SK-N-SH (cell line): Measurements from ENCODE around the gene NLRP1. TPM values are rescaled to one million over a fixed set of nuclear protein-coding genes. Genes with fewer than 3 reads are reported as not detected.
"Not testable (repeated sequence)": the region's sequence is repeated elsewhere in the genome, so short reads cannot be mapped to it uniquely, and the experiment has no call there.

ENCODE experiments used
- CTCF ChIA-PET: fragments of 300-600, 350-600 bp; formaldehyde crosslinking; extraction: SDS; loops from one replicate; lab custom pipeline; 2021; lab: Yijun Ruan, JAX
- POLR2A ChIA-PET: fragments of 350-600 bp; sonication (Branson Sonifier 250); formaldehyde crosslinking; extraction: SDS; loops from one replicate; lab custom pipeline; 2020; ENCODE audit warnings: antibody characterized with exemption, inconsistent platforms; lab: Yijun Ruan, JAX
- DNase-seq: peaks from one replicate; pipeline ENCODE4 v3.0.0; 2012
- H2AFZ ChIP-seq: fragments of 200-600 bp; sonication (generic); 2 replicates; pipeline ENCODE4 v1.8.1; 2016; ENCODE audit warnings: antibody characterized with exemption, mild to moderate bottlenecking, low read depth
- H3F3A ChIP-seq: fragments of 200-600 bp; sonication (generic); replicated peaks from 2 replicates; pipeline ENCODE3; 2016; ENCODE audit warnings: antibody characterized with exemption, mild to moderate bottlenecking; ENCODE audit not compliant: insufficient read depth
- H3K27ac ChIP-seq, 2 experiments: fragments of 200-500 bp in 1 of 2; fragments of 200-600 bp in 1 of 2; sonication (Bioruptor generic) in 1 of 2; sonication (generic), shearing (Covaris generic) in 1 of 2; 2 replicates each; pipeline versions ENCODE4 v1.5.1 to v1.6.1; 2014 to 2016; ENCODE audit warnings: low read depth in 2 of 2, inconsistent platforms in 1 of 2, low read length in 1 of 2, mild to moderate bottlenecking in 1 of 2, mixed read lengths in 1 of 2
- H3K27me3 ChIP-seq: fragments of 200-600 bp; sonication (generic), shearing (Covaris generic); 2 replicates; pipeline ENCODE4 v1.6.1; 2016; ENCODE audit warnings: mixed run types; ENCODE audit not compliant: insufficient read depth
- H3K36me3 ChIP-seq, 2 experiments: fragments of 200-500 bp in 1 of 2; fragments of 200-600 bp in 1 of 2; sonication (Bioruptor generic) in 1 of 2; sonication (generic) in 1 of 2; replicated peaks in 1 of 2; 2 replicates each; pipeline versions ENCODE3 to v1.5.1; 2014 to 2016; ENCODE audit warnings: low read length in 1 of 2, mild to moderate bottlenecking in 1 of 2; ENCODE audit not compliant: insufficient read depth in 2 of 2, control insufficient read depth in 1 of 2
- H3K4me1 ChIP-seq, 2 experiments: fragments of 200-500 bp in 1 of 2; fragments of 200-600 bp in 1 of 2; sonication (Bioruptor generic) in 1 of 2; sonication (generic), shearing (Covaris generic) in 1 of 2; 2 replicates each; pipeline versions ENCODE4 v1.5.1 to v1.6.1; 2014 to 2016; ENCODE audit warnings: low read depth in 1 of 2, low read length in 1 of 2, mixed run types in 1 of 2; ENCODE audit not compliant: insufficient read depth in 2 of 2, control insufficient read depth in 1 of 2
- H3K4me2 ChIP-seq: fragments of 200-600 bp; sonication (generic), shearing (Covaris generic); 2 replicates; pipeline ENCODE4 v1.6.1; 2017; ENCODE audit warnings: mixed run types
- H3K4me3 ChIP-seq, 2 experiments: fragments of 200-500 bp in 1 of 2; fragments of 200-600 bp in 1 of 2; sonication (Bioruptor generic) in 1 of 2; sonication (generic), shearing (Covaris generic) in 1 of 2; 2 replicates each; pipeline versions ENCODE4 v1.5.1 to v1.8.1; 2014 to 2016; ENCODE audit warnings: low read depth in 2 of 2, inconsistent platforms in 1 of 2, low read length in 1 of 2, mild to moderate bottlenecking in 1 of 2, mixed read lengths in 1 of 2, moderate library complexity in 1 of 2
- H3K79me2 ChIP-seq: fragments of 200-600 bp; sonication (generic); 2 replicates; pipeline ENCODE4 v1.8.1; 2017; ENCODE audit warnings: mild to moderate bottlenecking; ENCODE audit not compliant: insufficient read depth
- H3K9ac ChIP-seq: fragments of 200-600 bp; sonication (generic); 2 replicates; pipeline ENCODE4 v1.6.1; 2017; ENCODE audit warnings: mixed run types
- H3K9me2 ChIP-seq: fragments of 200-600 bp; sonication (generic); 2 replicates; pipeline ENCODE4 v1.6.1; 2017; ENCODE audit warnings: mixed run types
- H3K9me3 ChIP-seq: fragments of 200-600 bp; sonication (generic); 2 replicates; pipeline ENCODE4 v1.6.1; 2017; ENCODE audit warnings: mixed run types, mild to moderate bottlenecking, moderate library complexity
- H4K20me1 ChIP-seq: fragments of 200-600 bp; sonication (generic); 2 replicates; pipeline ENCODE4 v1.6.1; 2017; ENCODE audit warnings: mild to moderate bottlenecking, mixed run types; ENCODE audit not compliant: insufficient read depth
- CHD2 ChIP-seq: fragments of 150-350 bp; IDR thresholded peaks from 2 replicates; pipeline ENCODE4 v1.6.1; 2018; ENCODE audit warnings: low read length; ENCODE audit not compliant: partially characterized antibody
- FOXJ3 ChIP-seq: sonication (generic); formaldehyde crosslinking; IDR thresholded peaks from 2 replicates; pipeline ENCODE4 v1.5.1; 2020; ENCODE audit warnings: mild to moderate bottlenecking, missing genetic modification reagents
- IRF3 ChIP-seq: fragments of 150-350 bp; IDR thresholded peaks from 2 replicates; pipeline ENCODE4 v1.6.1; 2016; ENCODE audit warnings: mild to moderate bottlenecking, low read depth, low read length
- JUND ChIP-seq: IDR thresholded peaks from 2 replicates; pipeline ENCODE4 v1.4.0; 2012
- MXI1 ChIP-seq: IDR thresholded peaks from 2 replicates; pipeline ENCODE4 v1.6.1; 2012; ENCODE audit warnings: mild to moderate bottlenecking, low read depth, low read length, improper control_type of control experiment
- PBX3 ChIP-seq: IDR thresholded peaks from 2 replicates; pipeline ENCODE4; 2012
- POLR2AphosphoS5 ChIP-seq: IDR thresholded peaks from 2 replicates; pipeline ENCODE4 v1.6.1; 2012; ENCODE audit warnings: low read depth, low read length
- RCOR1 ChIP-seq: fragments of 150-350 bp; IDR thresholded peaks from 2 replicates; pipeline ENCODE4 v1.6.1; 2017; ENCODE audit warnings: antibody characterized with exemption, low read length
- RXRA ChIP-seq: IDR thresholded peaks from 2 replicates; pipeline ENCODE4 v1.4.0; 2012; ENCODE audit warnings: low read depth, mild to moderate bottlenecking, borderline replicate concordance
- SIN3A ChIP-seq: IDR thresholded peaks from 2 replicates; pipeline ENCODE4 v1.6.1; 2012; ENCODE audit warnings: low read depth, mild to moderate bottlenecking, low read length, moderate library complexity, borderline replicate concordance
- WGBS: methylation state at CpG from one replicate; pipeline ENCODE4 v1.1.6; 2017; ENCODE audit warnings: low lambda C conversion rate; 5-methylcytosine and 5-hydroxymethylcytosine counted together
- polyA plus RNA-seq, 3 experiments: library from polyadenylated mRNA; depleted of rRNA; stranded (reverse); fragments of >200 nt; gene quantifications; 2 replicates each; pipeline ENCODE4 v1.2.3, GENCODE V29; 2012
- TF ChIP-seq, protein P1 (sequence below): IDR thresholded peaks from 2 replicates; pipeline ENCODE4 v1.4.0; 2012; ENCODE audit warnings: low read depth, borderline replicate concordance
- TF ChIP-seq, protein P2 (sequence below): IDR thresholded peaks from 2 replicates; pipeline ENCODE4 v1.4.0; 2012; ENCODE audit warnings: low read depth, borderline replicate concordance

NLRP1 gene
- polyA plus RNA-seq, 1 of the 3 experiments (the other 2 are of a cell fraction) = 51.4 TPM

GRCh38 chr17:5580367-5580766 is 3.9 kb downstream of the NLRP1 start:
- Histone ChIP-seq H3K79me2 (peaks cover 38% of the 10 kb centered on the region), H3K27me3 (no peaks in the 10 kb centered on the region), H3K36me3 (peaks cover 3 to 25% of the 10 kb centered on the region in 2 experiments), H3K9me2 (no peaks in the 10 kb centered on the region), H3K4me2 (no peak overlapping the region), H3K4me3 (no peak overlapping the region), H3K27ac (no peak overlapping the region), H3K9me3 (no peaks in the 10 kb centered on the region), H3F3A (peaks cover 24% of the 10 kb centered on the region), H3K9ac (no peak overlapping the region), H2AFZ (no peak overlapping the region), H4K20me1 (no peaks in the 10 kb centered on the region), H3K4me1 (peaks cover 0 to 10% of the 10 kb centered on the region in 2 experiments; a peak in 3 of 4 replicates)
- CTCF ChIA-PET = no interaction called here
- POLR2A ChIA-PET = no interaction called here
- TF ChIP-seq RXRA (no peak), FOXJ3 (CRISPR knock-in tag) (no peak), MXI1 (no peak), IRF3 (no peak), SIN3A (no peak), RCOR1 (no peak), JUND (no peak), PBX3 (no peak), CHD2 (no peak), POLR2AphosphoS5 (no peak)
- TF ChIP-seq, protein P1, sequence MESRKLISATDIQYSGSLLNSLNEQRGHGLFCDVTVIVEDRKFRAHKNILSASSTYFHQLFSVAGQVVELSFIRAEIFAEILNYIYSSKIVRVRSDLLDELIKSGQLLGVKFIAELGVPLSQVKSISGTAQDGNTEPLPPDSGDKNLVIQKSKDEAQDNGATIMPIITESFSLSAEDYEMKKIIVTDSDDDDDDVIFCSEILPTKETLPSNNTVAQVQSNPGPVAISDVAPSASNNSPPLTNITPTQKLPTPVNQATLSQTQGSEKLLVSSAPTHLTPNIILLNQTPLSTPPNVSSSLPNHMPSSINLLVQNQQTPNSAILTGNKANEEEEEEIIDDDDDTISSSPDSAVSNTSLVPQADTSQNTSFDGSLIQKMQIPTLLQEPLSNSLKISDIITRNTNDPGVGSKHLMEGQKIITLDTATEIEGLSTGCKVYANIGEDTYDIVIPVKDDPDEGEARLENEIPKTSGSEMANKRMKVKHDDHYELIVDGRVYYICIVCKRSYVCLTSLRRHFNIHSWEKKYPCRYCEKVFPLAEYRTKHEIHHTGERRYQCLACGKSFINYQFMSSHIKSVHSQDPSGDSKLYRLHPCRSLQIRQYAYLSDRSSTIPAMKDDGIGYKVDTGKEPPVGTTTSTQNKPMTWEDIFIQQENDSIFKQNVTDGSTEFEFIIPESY = no peak
- TF ChIP-seq, protein P2, sequence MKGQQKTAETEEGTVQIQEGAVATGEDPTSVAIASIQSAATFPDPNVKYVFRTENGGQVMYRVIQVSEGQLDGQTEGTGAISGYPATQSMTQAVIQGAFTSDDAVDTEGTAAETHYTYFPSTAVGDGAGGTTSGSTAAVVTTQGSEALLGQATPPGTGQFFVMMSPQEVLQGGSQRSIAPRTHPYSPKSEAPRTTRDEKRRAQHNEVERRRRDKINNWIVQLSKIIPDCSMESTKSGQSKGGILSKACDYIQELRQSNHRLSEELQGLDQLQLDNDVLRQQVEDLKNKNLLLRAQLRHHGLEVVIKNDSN = no peak
- DNase-seq = no peak

- H3K4me3 ChIP-seq, H3K9me2 ChIP-seq, H4K20me1 ChIP-seq, H3K9me3 ChIP-seq, H3K4me2 ChIP-seq, H3K4me1 ChIP-seq, H3K9ac ChIP-seq, H3K27me3 ChIP-seq, CTCF ChIA-PET, POLR2A ChIA-PET, DNase-seq, H3K27ac ChIP-seq, H2AFZ ChIP-seq, H3F3A ChIP-seq: not testable (repeated sequence)
- Histone ChIP-seq H3K79me2 (peaks cover 36% of the 10 kb centered on the region), H3K36me3 (peaks cover 3 to 27% of the 10 kb centered on the region in 2 experiments)
- 26% methylated on average over 3 of the region's 4 CpGs for WGBS
These were observed 5.5 kb downstream of the NLRP1 start for GRCh38 chr17:5578768-5579167.

DNA sequence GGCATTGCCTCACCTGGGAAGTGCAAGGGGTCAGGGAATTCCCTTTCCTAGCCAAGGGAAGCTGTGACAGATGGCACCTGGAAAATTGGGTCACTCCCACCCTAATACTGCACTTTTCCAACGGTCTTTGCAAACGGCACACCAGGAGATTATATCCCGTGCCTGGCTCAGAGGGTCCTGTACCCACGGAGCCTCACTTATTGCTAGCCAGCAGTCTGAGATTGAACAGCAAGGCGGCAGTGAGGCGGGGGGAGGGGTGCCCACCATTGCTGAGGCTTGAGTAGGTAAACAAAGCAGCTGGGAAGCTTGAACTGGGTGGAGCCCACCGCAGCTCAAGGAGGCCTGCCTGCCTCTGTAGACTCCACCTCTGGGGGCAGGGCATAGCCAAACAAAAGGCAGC is 11.3 kb downstream of the NLRP1 start:
- WGBS = 27% methylated on average over 7 of the region's 7 CpGs
- not testable (repeated sequence) for H3K4me3 ChIP-seq

More for the DNA sequence above, 11.3 kb downstream of the NLRP1 start:
- H3K4me2 ChIP-seq, H3K9me3 ChIP-seq, H3K27me3 ChIP-seq, H4K20me1 ChIP-seq, H3K9me2 ChIP-seq, H2AFZ ChIP-seq, H3F3A ChIP-seq, POLR2A ChIA-PET, DNase-seq, H3K4me1 ChIP-seq, H3K9ac ChIP-seq, H3K27ac ChIP-seq: not testable (repeated sequence)
- CTCF ChIA-PET = interaction anchor here (0.9 kb wide), 1 partner anchor 848 kb away, joined by 3 read pairs; no protein-coding TSS in a partner anchor
- Histone ChIP-seq H3K79me2 (peaks cover 54% of the 10 kb centered on the region; the same call in 1 of the 2 replicates), H3K36me3 (peaks cover 0 to 36% of the 10 kb centered on the region in 2 experiments)
